C4-2B (cell line): Measurements from ENCODE around the gene NEU2.

Experiments
- ZFX ChIP-seq: fragments of 450-650 bp; IDR thresholded peaks from 2 replicates; pipeline ENCODE4 v1.6.1; 2017
- TF ChIP-seq, protein P1 (sequence below): fragments of 450-650 bp; conservative IDR thresholded peaks from 2 replicates; pipeline ENCODE4 v1.5.1; 2017; ENCODE audit warnings: mild to moderate bottlenecking

GRCh38 chr2:233025706-233026105 is 6.8 kb upstream of the NEU2 start:
- TF ChIP-seq, protein P1, sequence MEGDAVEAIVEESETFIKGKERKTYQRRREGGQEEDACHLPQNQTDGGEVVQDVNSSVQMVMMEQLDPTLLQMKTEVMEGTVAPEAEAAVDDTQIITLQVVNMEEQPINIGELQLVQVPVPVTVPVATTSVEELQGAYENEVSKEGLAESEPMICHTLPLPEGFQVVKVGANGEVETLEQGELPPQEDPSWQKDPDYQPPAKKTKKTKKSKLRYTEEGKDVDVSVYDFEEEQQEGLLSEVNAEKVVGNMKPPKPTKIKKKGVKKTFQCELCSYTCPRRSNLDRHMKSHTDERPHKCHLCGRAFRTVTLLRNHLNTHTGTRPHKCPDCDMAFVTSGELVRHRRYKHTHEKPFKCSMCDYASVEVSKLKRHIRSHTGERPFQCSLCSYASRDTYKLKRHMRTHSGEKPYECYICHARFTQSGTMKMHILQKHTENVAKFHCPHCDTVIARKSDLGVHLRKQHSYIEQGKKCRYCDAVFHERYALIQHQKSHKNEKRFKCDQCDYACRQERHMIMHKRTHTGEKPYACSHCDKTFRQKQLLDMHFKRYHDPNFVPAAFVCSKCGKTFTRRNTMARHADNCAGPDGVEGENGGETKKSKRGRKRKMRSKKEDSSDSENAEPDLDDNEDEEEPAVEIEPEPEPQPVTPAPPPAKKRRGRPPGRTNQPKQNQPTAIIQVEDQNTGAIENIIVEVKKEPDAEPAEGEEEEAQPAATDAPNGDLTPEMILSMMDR: no peak
- TF ChIP-seq ZFX: no peak
